Loucy (cell line): ENCODE results near the gene PKD1L1.

Source experiments
- H2AFZ ChIP-seq: fragments of 200-600 bp; sonication (generic); 2 replicates; pipeline ENCODE4 v1.6.0; 2016; ENCODE audit warnings: antibody characterized with exemption, mild to moderate bottlenecking, low read length, moderate library complexity
- H3F3A ChIP-seq: fragments of 200-600 bp; 2 replicates; pipeline ENCODE4 v1.6.0; 2016; ENCODE audit warnings: antibody characterized with exemption, low read depth, mild to moderate bottlenecking
- H3K27me3 ChIP-seq: fragments of 200-600 bp; sonication (generic); 2 replicates; pipeline ENCODE4 v1.6.1; 2014; ENCODE audit warnings: low read length, mild to moderate bottlenecking; ENCODE audit not compliant: insufficient read depth, poor library complexity, severe bottlenecking
- H3K36me3 ChIP-seq: fragments of 200-600 bp; sonication (generic); 2 replicates; pipeline ENCODE4 v1.6.1; 2016; ENCODE audit warnings: low read length; ENCODE audit not compliant: insufficient read depth
- H3K4me1 ChIP-seq: fragments of 200-600 bp; sonication (generic); 2 replicates; pipeline ENCODE4 v1.5.1; 2014; ENCODE audit warnings: low read length, mild to moderate bottlenecking; ENCODE audit not compliant: insufficient read depth, poor library complexity, severe bottlenecking
- H3K4me2 ChIP-seq: fragments of 200-600 bp; sonication (generic); 2 replicates; pipeline ENCODE4 v1.6.0; 2014; ENCODE audit warnings: antibody characterized with exemption, low read length, low read depth, mild to moderate bottlenecking; ENCODE audit not compliant: poor library complexity, severe bottlenecking
- H3K4me3 ChIP-seq: fragments of 200-600 bp; sonication (generic); 2 replicates; pipeline ENCODE4 v1.5.1; 2014; ENCODE audit warnings: low read length, mild to moderate bottlenecking, mixed read lengths; ENCODE audit not compliant: poor library complexity, severe bottlenecking
- H3K79me2 ChIP-seq: fragments of 200-600 bp; sonication (generic); 2 replicates; pipeline ENCODE4 v1.6.1; 2014; ENCODE audit warnings: low read length; ENCODE audit not compliant: insufficient read depth
- H3K9ac ChIP-seq: fragments of 200-600 bp; sonication (generic); 2 replicates; pipeline ENCODE4 v1.6.0; 2014; ENCODE audit warnings: mild to moderate bottlenecking, low read depth, low read length, moderate library complexity; ENCODE audit not compliant: poor library complexity, severe bottlenecking
- H3K9me2 ChIP-seq: fragments of 200-600 bp; sonication (generic); replicated peaks from 2 replicates; pipeline ENCODE4 v1.6.1; 2016; ENCODE audit warnings: low read depth, low read length, mixed read lengths
- H3K9me3 ChIP-seq: fragments of 200-600 bp; sonication (generic); 2 replicates; pipeline ENCODE4 v1.6.1; 2014; ENCODE audit warnings: mild to moderate bottlenecking, antibody characterized with exemption, low read length, low read depth; ENCODE audit not compliant: insufficient read depth
- H4K20me1 ChIP-seq: fragments of 200-600 bp; sonication (generic); 2 replicates; pipeline ENCODE4 v1.6.0; 2014; ENCODE audit warnings: antibody characterized with exemption, low read length, mild to moderate bottlenecking; ENCODE audit not compliant: insufficient read depth, poor library complexity, severe bottlenecking
- EZH2phosphoT487 ChIP-seq: fragments of 200-600 bp; IDR thresholded peaks from 2 replicates; pipeline ENCODE4 v1.6.1; 2018; ENCODE audit warnings: antibody characterized with exemption, mild to moderate bottlenecking, moderate library complexity, borderline replicate concordance
- TF ChIP-seq, protein P1 (sequence below): fragments of 200-600 bp; sonication (generic); conservative IDR thresholded peaks from 2 replicates; pipeline ENCODE4 v1.5.1; 2014; ENCODE audit warnings: mild to moderate bottlenecking, antibody characterized with exemption, low read length

PKD1L1 gene

DNA sequence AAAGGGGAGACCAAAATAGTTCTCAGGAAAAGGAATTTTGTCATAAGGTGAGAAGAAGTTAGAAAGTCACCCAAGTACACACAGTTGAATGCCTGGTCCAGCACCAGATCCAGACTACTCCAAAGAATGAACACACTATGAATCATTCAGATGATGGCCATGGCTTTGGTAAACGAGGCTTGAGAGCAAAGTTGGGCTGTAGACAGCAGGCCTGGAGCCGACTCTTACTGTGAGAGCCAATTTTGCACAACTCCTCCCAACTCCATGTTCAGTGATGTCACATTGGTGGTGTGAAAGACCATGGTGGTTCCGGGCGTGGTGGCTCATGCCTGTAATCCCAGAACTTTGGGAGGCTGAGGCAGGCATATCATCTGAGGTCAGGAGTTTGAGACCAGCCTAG lies 131.6 kb downstream of the PKD1L1 start:
- H3K4me1 ChIP-seq: no peaks in the 10 kb centered on the region

DNA sequence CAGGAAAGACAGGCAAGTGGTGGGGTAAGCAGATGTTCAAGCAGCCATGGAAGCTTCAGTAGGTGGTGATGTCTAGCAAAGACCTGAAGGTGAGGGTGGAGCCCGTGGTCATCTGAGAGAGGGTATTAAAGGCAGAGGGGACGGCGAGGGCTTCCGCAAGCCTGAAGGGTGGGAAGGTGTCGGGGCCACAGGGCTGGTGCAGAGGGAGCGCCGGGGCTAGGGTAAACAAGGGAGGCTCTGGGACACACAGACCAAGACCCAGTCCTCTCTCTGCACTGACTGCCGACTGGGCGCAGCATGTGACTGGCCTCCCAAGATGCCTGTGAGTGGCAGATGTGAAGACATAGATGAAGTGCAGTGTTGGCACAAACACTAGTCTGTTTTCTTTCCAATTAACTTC lies 132.4 kb downstream of the PKD1L1 start:
- no peaks in the 10 kb centered on the region for H3F3A ChIP-seq
- TF ChIP-seq, protein P1, sequence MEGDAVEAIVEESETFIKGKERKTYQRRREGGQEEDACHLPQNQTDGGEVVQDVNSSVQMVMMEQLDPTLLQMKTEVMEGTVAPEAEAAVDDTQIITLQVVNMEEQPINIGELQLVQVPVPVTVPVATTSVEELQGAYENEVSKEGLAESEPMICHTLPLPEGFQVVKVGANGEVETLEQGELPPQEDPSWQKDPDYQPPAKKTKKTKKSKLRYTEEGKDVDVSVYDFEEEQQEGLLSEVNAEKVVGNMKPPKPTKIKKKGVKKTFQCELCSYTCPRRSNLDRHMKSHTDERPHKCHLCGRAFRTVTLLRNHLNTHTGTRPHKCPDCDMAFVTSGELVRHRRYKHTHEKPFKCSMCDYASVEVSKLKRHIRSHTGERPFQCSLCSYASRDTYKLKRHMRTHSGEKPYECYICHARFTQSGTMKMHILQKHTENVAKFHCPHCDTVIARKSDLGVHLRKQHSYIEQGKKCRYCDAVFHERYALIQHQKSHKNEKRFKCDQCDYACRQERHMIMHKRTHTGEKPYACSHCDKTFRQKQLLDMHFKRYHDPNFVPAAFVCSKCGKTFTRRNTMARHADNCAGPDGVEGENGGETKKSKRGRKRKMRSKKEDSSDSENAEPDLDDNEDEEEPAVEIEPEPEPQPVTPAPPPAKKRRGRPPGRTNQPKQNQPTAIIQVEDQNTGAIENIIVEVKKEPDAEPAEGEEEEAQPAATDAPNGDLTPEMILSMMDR: no peak
- TF ChIP-seq EZH2phosphoT487: no peak
- no peaks in the 10 kb centered on the region for H4K20me1 ChIP-seq
- H2AFZ ChIP-seq: no peak overlapping the region
- H3K9me2 ChIP-seq: no peaks in the 10 kb centered on the region
- no peaks in the 10 kb centered on the region for H3K36me3 ChIP-seq
- H3K27me3 ChIP-seq: no peaks in the 10 kb centered on the region
- H3K4me3 ChIP-seq: no peak overlapping the region
- H3K4me1 ChIP-seq: no peaks in the 10 kb centered on the region
- H3K4me2 ChIP-seq: no peak overlapping the region
- no peaks in the 10 kb centered on the region; the same call in 1 of the 2 replicates for H3K9me3 ChIP-seq
- no peak overlapping the region for H3K9ac ChIP-seq
- H3K79me2 ChIP-seq: no peaks in the 10 kb centered on the region

More for the DNA sequence above, 131.6 kb downstream of the PKD1L1 start:
- H3K9me2 ChIP-seq: no peaks in the 10 kb centered on the region
- H2AFZ ChIP-seq: no peak overlapping the region
- H3K9ac ChIP-seq: no peak overlapping the region
- H3F3A ChIP-seq: no peaks in the 10 kb centered on the region
- no peak overlapping the region for H3K4me3 ChIP-seq
- H3K36me3 ChIP-seq: no peaks in the 10 kb centered on the region
- no peak for TF ChIP-seq EZH2phosphoT487
- TF ChIP-seq, protein P1: no peak
- H3K9me3 ChIP-seq: no peaks in the 10 kb centered on the region; the same call in 1 of the 2 replicates
- H3K4me2 ChIP-seq: no peak overlapping the region
- H4K20me1 ChIP-seq: no peaks in the 10 kb centered on the region
- no peaks in the 10 kb centered on the region for H3K79me2 ChIP-seq
- no peaks in the 10 kb centered on the region for H3K27me3 ChIP-seq

DNA sequence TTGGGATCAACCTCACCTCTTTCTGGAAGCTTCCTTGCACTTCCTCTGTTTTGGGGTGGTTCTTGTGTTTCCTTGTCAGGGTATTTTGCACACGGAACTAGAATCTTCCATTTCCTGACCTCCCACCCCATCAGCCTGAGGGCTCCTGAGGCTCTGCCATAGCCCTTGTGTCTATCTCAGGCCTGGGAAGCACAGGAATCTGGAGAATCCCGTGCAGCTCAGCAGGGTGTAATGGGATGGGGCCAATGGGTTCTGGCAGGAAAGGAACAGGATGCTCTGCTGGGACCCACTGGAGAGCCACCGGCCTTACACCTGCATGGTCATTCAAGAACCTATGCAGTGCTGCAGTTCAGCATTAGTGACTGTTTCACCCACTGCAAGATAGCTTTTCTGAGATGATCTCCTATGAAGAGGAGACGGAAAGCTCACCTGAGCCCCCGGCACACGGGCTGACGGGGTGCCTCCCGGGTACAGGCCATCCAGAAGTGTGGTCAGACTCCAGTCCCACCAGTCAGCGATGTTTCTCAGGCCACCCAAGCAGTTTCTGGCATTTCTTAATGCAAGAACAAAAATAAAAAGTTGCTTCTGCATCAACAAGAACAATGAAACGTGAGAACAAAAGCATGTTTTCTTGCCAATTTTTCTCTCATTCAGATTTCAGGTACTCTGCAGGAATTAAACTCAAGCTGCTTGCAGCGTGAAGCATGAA lies 133.2 kb downstream of the PKD1L1 start:
- Histone ChIP-seq H3K4me1 (no peaks in the 10 kb centered on the region), H3K79me2 (no peaks in the 10 kb centered on the region), H4K20me1 (no peaks in the 10 kb centered on the region), H3K9ac (no peak overlapping the region), H3K27me3 (no peaks in the 10 kb centered on the region), H3F3A (no peaks in the 10 kb centered on the region), H3K4me3 (no peak overlapping the region), H3K36me3 (no peaks in the 10 kb centered on the region), H2AFZ (no peak overlapping the region), H3K4me2 (no peak overlapping the region), H3K9me2 (no peaks in the 10 kb centered on the region), H3K9me3 (no peaks in the 10 kb centered on the region; the same call in 1 of the 2 replicates)
- no peak for TF ChIP-seq EZH2phosphoT487
- TF ChIP-seq, protein P1: no peak
